ENCODE data around the gene DDB1. TPM values are rescaled to one million over a fixed set of nuclear protein-coding genes. Genes with fewer than 3 reads are reported as not detected.

Gene DDB1
- total RNA-seq, 1 experiment from 2014 or later = 451 TPM

DNA sequence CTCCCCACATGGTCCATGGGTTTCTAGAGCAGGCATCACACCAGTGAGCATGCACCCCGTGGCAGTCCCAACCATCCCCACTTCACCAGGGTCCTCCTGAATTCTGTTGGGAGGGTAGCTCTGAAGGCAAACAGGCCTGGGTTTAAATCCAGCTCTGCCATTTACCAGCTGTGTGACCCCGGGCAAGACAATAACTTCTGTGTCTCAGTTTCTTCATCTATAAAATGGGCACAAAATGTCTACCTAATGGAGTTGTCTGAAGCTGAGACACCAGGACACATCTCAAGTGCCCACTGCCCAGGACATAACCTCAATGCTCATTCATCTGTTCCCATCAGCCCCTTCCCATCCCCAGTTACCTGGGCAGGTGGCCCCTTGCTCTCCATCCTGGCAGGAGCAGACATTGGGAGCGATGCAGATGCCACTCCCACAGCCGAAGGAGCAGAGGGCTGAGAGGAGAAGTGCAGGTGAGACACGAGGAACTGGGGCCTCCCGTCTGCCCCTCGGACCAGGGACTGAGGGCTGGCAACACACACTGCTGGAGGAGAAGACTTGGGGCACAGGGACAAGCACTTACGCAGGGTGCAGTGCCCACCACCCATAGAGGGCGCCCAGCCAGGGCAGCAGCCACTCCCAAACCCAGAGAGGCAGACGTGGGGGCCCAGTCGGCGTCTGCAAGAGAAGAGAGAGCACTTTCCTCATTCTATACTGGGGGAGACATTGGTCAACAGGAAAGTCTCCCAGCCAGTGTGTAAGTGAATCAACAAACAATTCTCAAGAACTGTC, 41.8 kb downstream of the DDB1 start:
- Histone ChIP-seq H3K9me3 (ENCODE audit: low read length) (no peaks in the 10 kb centered on the region), H3K9ac (ENCODE audit: low read length) (no peak overlapping the region), H3K36me3 (ENCODE audit: low read depth, low read length) (no peaks in the 10 kb centered on the region), H2AFZ (ENCODE audit: low read length) (no peak overlapping the region), H3K79me2 (ENCODE audit: low read length) (no peaks in the 10 kb centered on the region), H3K4me3 (ENCODE audit: low read length) (no peak overlapping the region), H3K27ac (ENCODE audit: low read length) (no peak overlapping the region), H3K9me2 (replicated peaks; ENCODE audit: low read length) (no peaks in the 10 kb centered on the region), H3F3A (ENCODE audit: low read length, unreplicated experiment) (no peaks in the 10 kb centered on the region), H3K4me2 (ENCODE audit: low read length) (no peak overlapping the region), H3K27me3 (ENCODE audit: low read length) (peaks cover 12% of the 10 kb centered on the region), H4K20me1 (ENCODE audit: low read length) (no peaks in the 10 kb centered on the region), H3K4me1 (ENCODE audit: insufficient read depth, low read length) (peaks cover 12% of the 10 kb centered on the region)
- BruUV-seq (replicated peaks) = no TSS peak
- ChIA-PET POLR2A (ENCODE audit: unreplicated experiment) (no interaction called here), CTCF (no interaction called here)
- DNase-seq (no peak), ATAC-seq (no peak)
- intact Hi-C loops (cut with micrococcal nuclease) = no loop called here
- TF ChIP-seq, protein P1, sequence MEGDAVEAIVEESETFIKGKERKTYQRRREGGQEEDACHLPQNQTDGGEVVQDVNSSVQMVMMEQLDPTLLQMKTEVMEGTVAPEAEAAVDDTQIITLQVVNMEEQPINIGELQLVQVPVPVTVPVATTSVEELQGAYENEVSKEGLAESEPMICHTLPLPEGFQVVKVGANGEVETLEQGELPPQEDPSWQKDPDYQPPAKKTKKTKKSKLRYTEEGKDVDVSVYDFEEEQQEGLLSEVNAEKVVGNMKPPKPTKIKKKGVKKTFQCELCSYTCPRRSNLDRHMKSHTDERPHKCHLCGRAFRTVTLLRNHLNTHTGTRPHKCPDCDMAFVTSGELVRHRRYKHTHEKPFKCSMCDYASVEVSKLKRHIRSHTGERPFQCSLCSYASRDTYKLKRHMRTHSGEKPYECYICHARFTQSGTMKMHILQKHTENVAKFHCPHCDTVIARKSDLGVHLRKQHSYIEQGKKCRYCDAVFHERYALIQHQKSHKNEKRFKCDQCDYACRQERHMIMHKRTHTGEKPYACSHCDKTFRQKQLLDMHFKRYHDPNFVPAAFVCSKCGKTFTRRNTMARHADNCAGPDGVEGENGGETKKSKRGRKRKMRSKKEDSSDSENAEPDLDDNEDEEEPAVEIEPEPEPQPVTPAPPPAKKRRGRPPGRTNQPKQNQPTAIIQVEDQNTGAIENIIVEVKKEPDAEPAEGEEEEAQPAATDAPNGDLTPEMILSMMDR (conservative IDR thresholded peaks at IDR 0.05; ENCODE audit: low read depth, low read length) = peak; percentile 46
- TF ChIP-seq EZH2phosphoT487 (IDR thresholded peaks at IDR 0.05; ENCODE audit: borderline replicate concordance, low read length) = no peak

DNA sequence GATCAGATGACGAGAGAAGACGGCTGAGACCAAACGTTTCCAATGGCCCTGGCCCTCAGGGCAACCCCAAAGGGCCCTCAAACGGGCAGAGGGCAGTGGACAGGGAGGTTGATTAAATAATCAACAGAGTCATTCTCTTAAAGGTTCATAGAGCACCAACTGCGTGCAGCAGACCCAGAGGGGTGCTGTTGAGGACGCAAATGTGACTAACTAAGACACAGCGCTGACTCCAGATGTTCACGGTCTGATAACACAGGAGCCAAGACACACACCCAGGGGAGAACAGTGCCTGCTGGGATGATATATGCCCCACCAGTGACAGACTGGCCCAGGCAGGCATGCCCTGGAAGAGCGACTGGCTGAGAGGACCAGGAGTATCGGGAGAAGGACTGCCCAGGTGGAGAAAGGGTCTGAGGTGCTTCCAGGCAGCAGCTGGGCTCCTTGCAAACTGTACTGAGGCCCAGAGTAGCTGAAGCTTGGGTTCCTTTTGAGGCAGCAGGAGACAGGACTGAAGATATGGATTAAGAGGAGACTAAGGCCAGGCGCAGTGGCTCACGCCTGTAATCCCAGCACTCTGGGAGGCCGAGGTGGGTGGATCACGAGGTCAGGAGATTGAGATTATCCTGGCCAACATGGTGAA, 45.4 kb downstream of the DDB1 start:
- Histone ChIP-seq H3K4me2 (ENCODE audit: low read length) (no peak overlapping the region), H3K27ac (ENCODE audit: low read length) (no peak overlapping the region), H2AFZ (ENCODE audit: low read length) (no peak overlapping the region), H3K36me3 (ENCODE audit: low read depth, low read length) (no peaks in the 10 kb centered on the region), H3F3A (ENCODE audit: low read length, unreplicated experiment) (no peaks in the 10 kb centered on the region), H3K9ac (ENCODE audit: low read length) (no peak overlapping the region), H3K9me2 (replicated peaks; ENCODE audit: low read length) (no peaks in the 10 kb centered on the region), H3K27me3 (ENCODE audit: low read length) (no peaks in the 10 kb centered on the region), H3K4me3 (ENCODE audit: low read length) (no peak overlapping the region), H4K20me1 (ENCODE audit: low read length) (no peaks in the 10 kb centered on the region), H3K79me2 (ENCODE audit: low read length) (no peaks in the 10 kb centered on the region), H3K4me1 (ENCODE audit: insufficient read depth, low read length) (no peaks in the 10 kb centered on the region), H3K9me3 (ENCODE audit: low read length) (no peaks in the 10 kb centered on the region)
- ATAC-seq = no peak; the same call in 1 of the 2 replicates
- no TSS peak for BruUV-seq (replicated peaks)
- TF ChIP-seq EZH2 (IDR thresholded peaks at IDR 0.05; ENCODE audit: low read length, unreplicated experiment) (no peak), EZH2phosphoT487 (IDR thresholded peaks at IDR 0.05; ENCODE audit: borderline replicate concordance, low read length) (no peak)
- TF ChIP-seq, protein P1 (conservative IDR thresholded peaks at IDR 0.05; ENCODE audit: low read depth, low read length) = no peak
- ChIA-PET CTCF (no interaction called here), POLR2A (ENCODE audit: unreplicated experiment) (no interaction called here)
- intact Hi-C loops (cut with micrococcal nuclease) = no loop called here
- no peak for DNase-seq

- BruUV-seq (replicated peaks) = no TSS peak
- POLR2A ChIA-PET (ENCODE audit: unreplicated experiment) = no interaction called here
Observed at GRCh38 chr11:61283613-61284012, 49.3 kb downstream of the DDB1 start.

More at GRCh38 chr11:61283613-61284012, 49.3 kb downstream of the DDB1 start:
- Histone ChIP-seq H3K27me3 (ENCODE audit: low read length) (no peaks in the 10 kb centered on the region), H3K9me2 (replicated peaks; ENCODE audit: low read length) (no peaks in the 10 kb centered on the region), H2AFZ (ENCODE audit: low read length) (no peak overlapping the region), H3K4me1 (ENCODE audit: insufficient read depth, low read length) (peaks cover 15% of the 10 kb centered on the region), H3K4me2 (ENCODE audit: low read length) (no peak overlapping the region), H3K9me3 (ENCODE audit: low read length) (no peaks in the 10 kb centered on the region), H3K4me3 (ENCODE audit: low read length) (no peak overlapping the region), H3K79me2 (ENCODE audit: low read length) (no peaks in the 10 kb centered on the region), H3K27ac (ENCODE audit: low read length) (no peak overlapping the region), H3K9ac (ENCODE audit: low read length) (no peak overlapping the region), H4K20me1 (ENCODE audit: low read length) (no peaks in the 10 kb centered on the region), H3K36me3 (ENCODE audit: low read depth, low read length) (no peaks in the 10 kb centered on the region), H3F3A (ENCODE audit: low read length, unreplicated experiment) (no peaks in the 10 kb centered on the region)
- DNase-seq = no peak
- CTCF ChIA-PET = no interaction called here
- TF ChIP-seq EZH2 (IDR thresholded peaks at IDR 0.05; ENCODE audit: low read length, unreplicated experiment) = no peak
- TF ChIP-seq, protein P1 (conservative IDR thresholded peaks at IDR 0.05; ENCODE audit: low read depth, low read length) = no peak
- no peak for ATAC-seq
- intact Hi-C loops (cut with micrococcal nuclease) = no loop called here
